LNCaP clone FGC (cell line): ENCODE data around the gene FSD2.

Source experiments
- DNase-seq: peaks from one replicate; pipeline ENCODE4 v3.0.0-alpha.2; 2011; ENCODE audit warnings: low read depth
- H3K4me3 ChIP-seq: 2 replicates; pipeline ENCODE4 v1.5.1; 2011; ENCODE audit warnings: mild to moderate bottlenecking, low read depth, low read length, control low read depth
- CTCF ChIP-seq: IDR thresholded peaks from 2 replicates; pipeline ENCODE4 v1.5.1; 2012; ENCODE audit warnings: mild to moderate bottlenecking; ENCODE audit not compliant: control insufficient read depth, insufficient read depth; ENCODE audit errors: extremely low read depth

The FSD2 gene

GRCh38 chr15:82803793-82804574 is 1.9 kb downstream of the FSD2 start:
- no peak for DNase-seq
- no peak for TF ChIP-seq CTCF
- H3K4me3 ChIP-seq = no peak overlapping the region

- DNase-seq = no peak
- H3K4me3 ChIP-seq = no peak overlapping the region
- no peak for TF ChIP-seq CTCF
Observed at GRCh38 chr15:82802497-82802896, 3.4 kb downstream of the FSD2 start.

- no peak for TF ChIP-seq CTCF
- no peak overlapping the region for H3K4me3 ChIP-seq
- no peak for DNase-seq
Observed at GRCh38 chr15:82799183-82799841, 6.6 kb downstream of the FSD2 start.

GRCh38 chr15:82798531-82799166 is 7.2 kb downstream of the FSD2 start:
- no peak for TF ChIP-seq CTCF
- H3K4me3 ChIP-seq = no peak overlapping the region
- no peak for DNase-seq

- DNase-seq = no peak
- H3K4me3 ChIP-seq = no peak overlapping the region
Observed at GRCh38 chr15:82798104-82798503, 7.8 kb downstream of the FSD2 start.

GRCh38 chr15:82793737-82794136 is 12.1 kb downstream of the FSD2 start:
- no peak for TF ChIP-seq CTCF
- DNase-seq = no peak

More at GRCh38 chr15:82798104-82798503, 7.8 kb downstream of the FSD2 start:
- no peak for TF ChIP-seq CTCF

More at GRCh38 chr15:82793737-82794136, 12.1 kb downstream of the FSD2 start:
- no peak overlapping the region for H3K4me3 ChIP-seq
